Kidney epithelial cell (primary cell): ENCODE measurements around the gene CDH26. TPM values are rescaled to one million over a fixed set of nuclear protein-coding genes. Genes with fewer than 3 reads are reported as not detected.

ENCODE experiments used
- DNase-seq: peaks from one replicate; pipeline ENCODE4 v3.0.0-alpha.2; 2010; ENCODE audit warnings: low read depth
- H3K27me3 ChIP-seq: 2 replicates; pipeline ENCODE4 v1.6.0; 2011; ENCODE audit warnings: low read length; ENCODE audit not compliant: control insufficient read depth, insufficient read depth
- H3K36me3 ChIP-seq: 2 replicates; pipeline ENCODE4 v1.5.1; 2011; ENCODE audit warnings: low read length; ENCODE audit not compliant: control insufficient read depth, insufficient read depth
- H3K4me3 ChIP-seq: 2 replicates; pipeline ENCODE4 v1.5.1; 2011; ENCODE audit warnings: low read depth, mild to moderate bottlenecking, control low read depth, low read length
- CTCF ChIP-seq: IDR thresholded peaks from 2 replicates; pipeline ENCODE4 v1.5.1; 2011; ENCODE audit warnings: mild to moderate bottlenecking, moderate library complexity, low read length, control low read depth, inconsistent platforms; ENCODE audit not compliant: insufficient read depth, poor library complexity, severe bottlenecking
- total RNA-seq: library from RNA; depleted of rRNA; stranded (reverse); fragments of >200 nt; gene quantifications from 2 replicates; pipeline ENCODE4 v1.2.3, GENCODE V29; 2015

The CDH26 gene
- total RNA-seq, 1 donor from 2014 or later: 0.29 TPM

- H3K27me3 ChIP-seq: no peaks in the 10 kb centered on the region
- no peak for DNase-seq
- H3K36me3 ChIP-seq: no peaks in the 10 kb centered on the region
- no peak overlapping the region for H3K4me3 ChIP-seq
- no peak for TF ChIP-seq CTCF
Observed at GRCh38 chr20:60024801-60025200, 66.6 kb downstream of the CDH26 start.

DNA sequence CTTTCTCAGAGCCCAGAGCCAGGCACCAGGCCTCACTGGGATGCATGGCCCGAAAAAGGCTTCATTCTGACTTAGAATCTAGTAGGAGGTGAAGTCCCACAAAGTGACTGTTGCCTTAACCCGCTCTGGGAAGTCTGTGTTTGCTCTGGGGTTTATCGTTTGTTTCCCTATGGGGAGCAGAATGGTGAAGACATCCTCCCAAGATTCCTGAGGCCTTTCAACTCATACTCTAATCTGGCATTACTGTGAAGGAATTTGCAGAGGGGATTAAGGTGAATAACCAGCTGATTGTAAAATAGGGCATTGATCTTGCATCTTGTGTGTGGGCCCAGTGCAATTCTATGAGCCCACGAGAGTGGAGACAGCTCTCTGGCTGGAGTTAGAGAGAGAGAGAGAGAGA lies 67.8 kb downstream of the CDH26 start:
- Histone ChIP-seq H3K36me3 (no peaks in the 10 kb centered on the region), H3K27me3 (no peaks in the 10 kb centered on the region), H3K4me3 (no peak overlapping the region)
- no peak for DNase-seq
- no peak for TF ChIP-seq CTCF

GRCh38 chr20:60030471-60030870 lies 72.2 kb downstream of the CDH26 start:
- DNase-seq: no peak
- Histone ChIP-seq H3K36me3 (no peaks in the 10 kb centered on the region), H3K4me3 (no peak overlapping the region), H3K27me3 (no peaks in the 10 kb centered on the region)
- no peak for TF ChIP-seq CTCF

DNA sequence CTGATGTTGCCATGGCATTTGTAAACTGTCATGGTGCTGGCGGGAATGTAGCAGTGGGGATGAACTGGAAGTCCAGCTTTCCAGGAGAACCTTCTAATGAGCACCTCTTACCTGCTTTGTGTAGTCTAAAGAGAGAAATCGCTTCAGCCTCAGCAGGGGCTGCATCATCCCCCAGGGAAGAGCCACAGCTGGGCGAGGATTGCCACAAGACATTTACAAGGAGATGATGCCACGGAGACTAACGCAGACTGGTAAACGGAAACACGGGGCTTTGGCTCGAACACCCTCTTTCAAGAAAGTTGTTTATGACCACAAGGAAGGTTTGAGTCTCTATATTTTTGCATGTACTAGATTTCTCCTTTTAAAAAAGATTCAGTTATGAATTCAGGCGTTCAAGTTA lies 72.9 kb downstream of the CDH26 start:
- Histone ChIP-seq H3K4me3 (no peak overlapping the region), H3K27me3 (no peaks in the 10 kb centered on the region), H3K36me3 (no peaks in the 10 kb centered on the region)
- DNase-seq: no peak
- TF ChIP-seq CTCF: no peak

DNA sequence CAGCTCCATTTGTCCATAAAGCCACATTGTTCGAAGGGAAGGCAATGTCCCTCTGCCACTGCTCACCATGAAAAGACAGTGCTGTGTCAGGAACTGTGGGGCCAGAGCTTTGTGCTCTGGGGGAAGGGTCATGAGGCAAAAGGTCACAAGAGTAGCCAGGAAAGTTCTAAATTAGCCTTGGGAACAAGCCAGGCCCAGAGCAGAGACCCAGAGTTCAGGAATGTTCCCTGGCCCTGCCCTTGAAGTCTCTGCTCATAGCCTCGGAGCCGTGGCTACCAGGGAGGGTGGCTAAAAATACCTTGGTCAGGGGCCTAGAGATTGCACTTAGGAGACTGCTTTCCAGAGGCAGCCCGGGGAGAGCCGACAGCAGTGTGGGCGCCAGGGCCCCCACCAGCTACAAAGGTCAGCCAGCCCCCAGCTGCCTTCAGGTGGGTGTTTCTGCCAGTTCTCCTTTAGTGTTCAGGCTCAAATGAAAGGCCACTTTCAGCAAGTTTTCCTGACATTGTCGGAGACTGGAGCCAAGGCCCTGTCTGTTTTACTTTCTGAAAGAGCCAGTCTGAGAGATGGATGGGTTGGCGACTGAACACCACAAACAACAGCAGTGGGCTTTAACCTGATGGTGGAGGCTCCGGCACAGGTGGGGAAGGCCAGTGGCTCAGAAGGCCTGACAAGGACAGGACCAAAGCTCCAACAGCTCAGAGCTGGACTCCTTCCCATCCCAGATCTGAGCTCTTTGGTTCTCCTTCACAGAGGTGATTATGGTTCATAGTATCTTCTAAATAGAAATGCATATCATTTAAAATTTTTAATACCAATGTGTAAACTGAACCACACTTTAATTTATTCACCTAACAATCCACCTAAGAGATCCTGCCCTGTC lies 76.2 kb downstream of the CDH26 start:
- no peak for DNase-seq
- Histone ChIP-seq H3K27me3 (no peaks in the 10 kb centered on the region), H3K36me3 (no peaks in the 10 kb centered on the region), H3K4me3 (no peak overlapping the region)
- no peak for TF ChIP-seq CTCF

- H3K4me3 ChIP-seq: no peak overlapping the region
- TF ChIP-seq CTCF: no peak
- H3K36me3 ChIP-seq: no peaks in the 10 kb centered on the region
- no peaks in the 10 kb centered on the region for H3K27me3 ChIP-seq
- no peak for DNase-seq
Observed at GRCh38 chr20:60035486-60035885, 77.3 kb downstream of the CDH26 start.
